ENCODE results near the gene CALD1.

DNA sequence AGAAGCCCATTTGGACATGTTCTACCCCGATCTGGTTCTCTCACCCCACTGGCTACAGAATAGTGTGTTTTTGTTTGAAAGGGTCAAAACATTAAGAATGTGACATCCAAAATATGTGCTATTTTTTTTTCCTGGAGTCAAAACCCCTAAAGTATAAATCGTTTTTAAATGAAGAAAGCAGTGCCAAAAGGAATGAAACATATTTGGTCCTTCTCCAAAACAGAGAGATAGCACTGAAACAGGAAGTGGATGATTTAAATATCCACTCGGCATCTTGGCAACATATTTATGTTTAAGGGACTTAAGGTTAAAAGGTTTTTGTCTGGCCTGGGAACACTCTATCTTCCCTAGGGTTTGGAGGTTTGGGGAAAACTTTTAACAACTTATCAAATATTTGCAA, 32.3 kb downstream of the CALD1 start:
- no peak for TF ChIP-seq EP300 (IDR thresholded peaks at IDR 0.05)
- TF ChIP-seq, protein P1, sequence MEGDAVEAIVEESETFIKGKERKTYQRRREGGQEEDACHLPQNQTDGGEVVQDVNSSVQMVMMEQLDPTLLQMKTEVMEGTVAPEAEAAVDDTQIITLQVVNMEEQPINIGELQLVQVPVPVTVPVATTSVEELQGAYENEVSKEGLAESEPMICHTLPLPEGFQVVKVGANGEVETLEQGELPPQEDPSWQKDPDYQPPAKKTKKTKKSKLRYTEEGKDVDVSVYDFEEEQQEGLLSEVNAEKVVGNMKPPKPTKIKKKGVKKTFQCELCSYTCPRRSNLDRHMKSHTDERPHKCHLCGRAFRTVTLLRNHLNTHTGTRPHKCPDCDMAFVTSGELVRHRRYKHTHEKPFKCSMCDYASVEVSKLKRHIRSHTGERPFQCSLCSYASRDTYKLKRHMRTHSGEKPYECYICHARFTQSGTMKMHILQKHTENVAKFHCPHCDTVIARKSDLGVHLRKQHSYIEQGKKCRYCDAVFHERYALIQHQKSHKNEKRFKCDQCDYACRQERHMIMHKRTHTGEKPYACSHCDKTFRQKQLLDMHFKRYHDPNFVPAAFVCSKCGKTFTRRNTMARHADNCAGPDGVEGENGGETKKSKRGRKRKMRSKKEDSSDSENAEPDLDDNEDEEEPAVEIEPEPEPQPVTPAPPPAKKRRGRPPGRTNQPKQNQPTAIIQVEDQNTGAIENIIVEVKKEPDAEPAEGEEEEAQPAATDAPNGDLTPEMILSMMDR (IDR thresholded peaks at IDR 0.05): no peak
